Measurements from ENCODE around the gene DIAPH2. TPM values are rescaled to one million over a fixed set of nuclear protein-coding genes. Genes with fewer than 3 reads are reported as not detected.

The DIAPH2 gene
- total and polyA plus RNA-seq, 9 donors: 8.1 to 30.9 (median 24.2) TPM

DNA sequence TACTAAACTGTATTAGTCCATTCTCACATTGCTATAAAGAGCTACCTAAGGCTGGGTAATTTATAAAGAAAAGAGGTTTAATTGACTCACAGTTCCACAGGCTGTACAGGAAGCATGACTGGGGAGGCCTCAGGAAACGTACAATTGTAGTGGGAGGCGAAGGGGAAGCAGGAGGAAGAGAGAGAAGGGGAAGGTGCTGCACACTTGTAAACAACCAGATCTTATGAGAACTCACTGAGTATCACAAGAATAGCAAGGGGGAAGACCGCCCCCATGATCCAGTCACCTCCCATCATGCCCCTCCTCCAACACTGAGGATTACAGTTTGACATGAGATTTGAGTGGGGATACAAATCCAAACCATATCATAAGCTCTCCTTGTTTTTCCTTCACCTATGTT, 239.9 kb downstream of the DIAPH2 start:
- TF ChIP-seq, protein P1, sequence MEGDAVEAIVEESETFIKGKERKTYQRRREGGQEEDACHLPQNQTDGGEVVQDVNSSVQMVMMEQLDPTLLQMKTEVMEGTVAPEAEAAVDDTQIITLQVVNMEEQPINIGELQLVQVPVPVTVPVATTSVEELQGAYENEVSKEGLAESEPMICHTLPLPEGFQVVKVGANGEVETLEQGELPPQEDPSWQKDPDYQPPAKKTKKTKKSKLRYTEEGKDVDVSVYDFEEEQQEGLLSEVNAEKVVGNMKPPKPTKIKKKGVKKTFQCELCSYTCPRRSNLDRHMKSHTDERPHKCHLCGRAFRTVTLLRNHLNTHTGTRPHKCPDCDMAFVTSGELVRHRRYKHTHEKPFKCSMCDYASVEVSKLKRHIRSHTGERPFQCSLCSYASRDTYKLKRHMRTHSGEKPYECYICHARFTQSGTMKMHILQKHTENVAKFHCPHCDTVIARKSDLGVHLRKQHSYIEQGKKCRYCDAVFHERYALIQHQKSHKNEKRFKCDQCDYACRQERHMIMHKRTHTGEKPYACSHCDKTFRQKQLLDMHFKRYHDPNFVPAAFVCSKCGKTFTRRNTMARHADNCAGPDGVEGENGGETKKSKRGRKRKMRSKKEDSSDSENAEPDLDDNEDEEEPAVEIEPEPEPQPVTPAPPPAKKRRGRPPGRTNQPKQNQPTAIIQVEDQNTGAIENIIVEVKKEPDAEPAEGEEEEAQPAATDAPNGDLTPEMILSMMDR (IDR thresholded peaks at IDR 0.05): no peak
- no peak for TF ChIP-seq EP300 (IDR thresholded peaks at IDR 0.05)
- H3K27me3 ChIP-seq: no peaks in the 10 kb centered on the region
- no peaks in the 10 kb centered on the region for H3K4me1 ChIP-seq (ENCODE audit: insufficient read depth)
- no peak overlapping the region for H3K4me3 ChIP-seq
- DNase-seq: no peak
- 58 to 67% (median 61%) methylated on average over 3 of the region's 3 CpGs for WGBS, 3 donors
- H3K27ac ChIP-seq: no peak overlapping the region
- no peaks in the 10 kb centered on the region for H3K36me3 ChIP-seq
- intact Hi-C loops (cut with DNase I): no loop called here
- H3K9me3 ChIP-seq: no peaks in the 10 kb centered on the region

DNA sequence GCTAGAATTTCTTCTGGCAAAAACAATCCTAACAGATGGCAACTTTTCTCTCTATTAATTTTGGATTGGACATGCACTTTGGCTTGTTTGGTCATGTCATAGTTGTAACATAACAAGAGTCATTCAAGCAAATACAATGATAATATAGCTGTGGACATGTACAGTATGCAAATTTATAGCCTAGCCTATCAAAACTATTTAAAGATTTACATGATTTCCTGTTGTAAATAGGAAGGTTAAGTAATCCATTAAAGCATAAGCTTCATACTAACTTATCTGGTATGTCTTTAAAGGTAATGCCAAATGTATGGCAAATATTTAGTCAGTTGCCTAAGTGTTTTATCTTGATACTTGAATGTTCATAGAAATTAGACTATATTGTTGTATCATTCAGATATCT, 244.4 kb downstream of the DIAPH2 start:
- H3K27me3 ChIP-seq: no peaks in the 10 kb centered on the region
- no peaks in the 10 kb centered on the region for H3K9me3 ChIP-seq
- no peaks in the 10 kb centered on the region for H3K4me1 ChIP-seq (ENCODE audit: insufficient read depth)
- intact Hi-C loops (cut with DNase I): no loop called here
- no peak overlapping the region for H3K4me3 ChIP-seq
- H3K27ac ChIP-seq: no peak overlapping the region
- H3K36me3 ChIP-seq: no peaks in the 10 kb centered on the region
- TF ChIP-seq POLR2A (IDR thresholded peaks at IDR 0.05): no peak
- TF ChIP-seq, protein P1 (IDR thresholded peaks at IDR 0.05): no peak
- TF ChIP-seq EP300 (IDR thresholded peaks at IDR 0.05): no peak
- no peak for DNase-seq

DNA sequence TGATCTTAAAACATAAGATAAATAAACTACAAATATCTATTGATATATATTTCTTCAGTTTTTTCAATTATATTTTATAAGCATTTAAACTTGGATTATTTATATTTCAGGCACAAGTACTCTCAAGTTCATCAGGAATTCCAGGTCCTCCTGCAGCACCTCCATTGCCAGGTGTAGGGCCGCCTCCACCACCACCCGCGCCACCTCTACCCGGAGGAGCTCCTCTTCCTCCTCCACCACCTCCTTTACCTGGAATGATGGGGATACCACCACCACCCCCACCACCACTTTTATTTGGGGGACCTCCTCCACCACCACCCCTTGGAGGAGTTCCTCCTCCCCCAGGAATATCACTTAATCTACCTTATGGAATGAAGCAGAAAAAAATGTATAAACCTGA, 273.1 kb downstream of the DIAPH2 start:
- Histone ChIP-seq H3K27ac (no peak overlapping the region), H3K4me1 (ENCODE audit: insufficient read depth) (no peaks in the 10 kb centered on the region), H3K9me3 (no peaks in the 10 kb centered on the region), H3K27me3 (no peaks in the 10 kb centered on the region), H3K4me3 (no peak overlapping the region), H3K36me3 (no peaks in the 10 kb centered on the region)
- TF ChIP-seq POLR2A (IDR thresholded peaks at IDR 0.05) (no peak), EP300 (IDR thresholded peaks at IDR 0.05) (no peak)
- TF ChIP-seq, protein P1 (IDR thresholded peaks at IDR 0.05): no peak
- DNase-seq: no peak
- intact Hi-C loops (cut with DNase I): no loop called here
- WGBS, 3 donors: 95 to 97% (median 97%) methylated on average over 4 of the region's 4 CpGs

DNA sequence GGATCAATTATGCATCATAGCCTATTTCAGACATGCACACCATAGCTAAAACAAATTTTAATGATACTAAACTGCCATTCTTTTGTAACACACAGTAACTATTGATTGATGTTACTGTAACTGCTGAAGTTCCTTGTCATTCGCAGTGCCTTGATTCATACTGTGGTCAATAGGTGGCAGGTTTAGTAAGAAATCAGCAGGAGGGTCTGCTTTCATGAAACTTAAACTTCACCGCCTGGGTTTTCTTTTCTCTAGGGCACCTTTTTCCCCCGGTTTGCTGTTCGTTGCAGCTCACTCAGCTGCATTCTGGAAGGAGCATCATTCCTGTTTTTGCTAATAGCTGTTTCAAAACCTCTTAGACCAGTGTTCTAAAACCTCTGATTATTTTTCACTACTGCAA, 287.2 kb downstream of the DIAPH2 start:
- intact Hi-C loops (cut with DNase I): no loop called here
- no peak for DNase-seq
- Histone ChIP-seq H3K4me3 (no peak overlapping the region), H3K4me1 (ENCODE audit: insufficient read depth) (no peaks in the 10 kb centered on the region), H3K36me3 (no peaks in the 10 kb centered on the region), H3K27me3 (no peaks in the 10 kb centered on the region), H3K9me3 (no peaks in the 10 kb centered on the region), H3K27ac (no peak overlapping the region)
- TF ChIP-seq, protein P1 (IDR thresholded peaks at IDR 0.05): no peak
- no peak for TF ChIP-seq POLR2A (IDR thresholded peaks at IDR 0.05)
- 49 to 54% (median 51%) methylated on average over 4 of the region's 4 CpGs for WGBS, 3 donors

DNA sequence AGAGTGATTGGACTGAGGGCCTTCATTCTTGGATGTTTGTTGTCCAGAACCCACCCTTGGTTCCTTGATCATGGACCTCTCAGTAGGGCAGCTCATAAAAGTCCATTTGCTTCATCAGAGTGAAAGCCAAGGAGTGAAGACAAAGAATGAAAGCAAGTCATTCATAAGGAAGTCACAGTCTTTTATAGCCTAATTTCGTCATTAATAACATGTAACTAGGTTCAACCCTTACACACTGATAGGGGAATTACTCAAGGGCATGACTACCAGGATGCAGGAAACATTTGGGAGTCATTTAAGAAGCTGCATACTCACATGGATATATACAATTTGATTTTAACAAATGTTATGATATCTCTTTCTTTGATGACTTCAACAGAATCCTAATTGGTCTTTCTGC, 294.3 kb downstream of the DIAPH2 start:
- intact Hi-C loops (cut with DNase I): no loop called here
- no peaks in the 10 kb centered on the region for H3K27me3 ChIP-seq
- DNase-seq: no peak
- TF ChIP-seq EP300 (IDR thresholded peaks at IDR 0.05) (no peak), POLR2A (IDR thresholded peaks at IDR 0.05) (no peak)
- TF ChIP-seq, protein P1 (IDR thresholded peaks at IDR 0.05): no peak
- no peaks in the 10 kb centered on the region for H3K9me3 ChIP-seq
- H3K27ac ChIP-seq: no peak overlapping the region
- no peaks in the 10 kb centered on the region for H3K36me3 ChIP-seq
- WGBS, 3 donors: 44 to 55% (median 47%) methylated on average over 1 of the region's 1 CpG
- no peaks in the 10 kb centered on the region for H3K4me1 ChIP-seq (ENCODE audit: insufficient read depth)
- H3K4me3 ChIP-seq: no peak overlapping the region
